GM18861 (cell line): Measurements from ENCODE around the gene LSM6.

Experiments
- ATAC-seq: cut with Tn5 transposase; IDR thresholded peaks from one replicate; pipeline ENCODE4 v1.9.1; 2021; ENCODE audit not compliant: unreplicated experiment

Gene LSM6

GRCh38 chr4:146175541-146176453 is at the start of gene LSM6:
TSS of gene LSM6 (plus strand) at chr4:146175718. CDS start at chr4:146182922, 7,204 bp downstream.
- peak; percentile 90 for ATAC-seq

- peak; percentile 98 for ATAC-seq
Measured at GRCh38 chr4:146132445-146132844, 43.1 kb upstream of the LSM6 start.

GRCh38 chr4:146134761-146135445 is 40.6 kb upstream of the LSM6 start:
- ATAC-seq, result no peak

- no peak for ATAC-seq
Measured at GRCh38 chr4:146135941-146136340, 39.6 kb upstream of the LSM6 start.

GRCh38 chr4:146142768-146143167 is 32.8 kb upstream of the LSM6 start:
- ATAC-seq, result peak; percentile 93

GRCh38 chr4:146143888-146144287 is 31.6 kb upstream of the LSM6 start:
- no peak for ATAC-seq

- ATAC-seq, result no peak
Measured at GRCh38 chr4:146146918-146147317, 28.6 kb upstream of the LSM6 start.

- no peak for ATAC-seq
Measured at GRCh38 chr4:146148021-146148420, 27.5 kb upstream of the LSM6 start.

- no peak for ATAC-seq
Measured at GRCh38 chr4:146154057-146154456, 21.5 kb upstream of the LSM6 start.

GRCh38 chr4:146155152-146155724 is 20.3 kb upstream of the LSM6 start:
- ATAC-seq, result no peak

GRCh38 chr4:146158036-146158745 is 17.3 kb upstream of the LSM6 start:
- ATAC-seq, result no peak

- ATAC-seq, result peak; percentile 71
Measured at GRCh38 chr4:146159384-146160058, 16.0 kb upstream of the LSM6 start.

- ATAC-seq, result no peak
Measured at GRCh38 chr4:146161243-146161642, 14.3 kb upstream of the LSM6 start.

- no peak for ATAC-seq
Measured at GRCh38 chr4:146165221-146165620, 10.3 kb upstream of the LSM6 start.

- ATAC-seq, result no peak
Measured at GRCh38 chr4:146165840-146166239, 9.7 kb upstream of the LSM6 start.

GRCh38 chr4:146170149-146170548 is 5.4 kb upstream of the LSM6 start:
- no peak for ATAC-seq

GRCh38 chr4:146176891-146177290 is 1.4 kb downstream of the LSM6 start:
- no peak for ATAC-seq

GRCh38 chr4:146178126-146178525 is 2.6 kb downstream of the LSM6 start:
- no peak for ATAC-seq

- no peak for ATAC-seq
Measured at GRCh38 chr4:146179784-146180370, 4.4 kb downstream of the LSM6 start.

GRCh38 chr4:146182443-146182842 is 6.9 kb downstream of the LSM6 start:
- peak; percentile 54 for ATAC-seq
